Lower lobe of right lung (tissue), 2 donors: ENCODE results near the gene JMJD4. TPM values are rescaled to one million over a fixed set of nuclear protein-coding genes. Genes with fewer than 3 reads are reported as not detected.
"Not testable (repeated sequence)": the region's sequence is repeated elsewhere in the genome, so short reads cannot be mapped to it uniquely, and the experiment has no call there.

Source experiments
- ATAC-seq, 2 donors: fragments of 200-7000 bp; cut with Tn5 transposase; one replicate each; pipeline ENCODE4 v1.9.1; 2020 to 2022; ENCODE audit warnings: mild to moderate bottlenecking in 2 of 2, moderate library complexity in 2 of 2
- DNase-seq: peaks from one replicate; pipeline ENCODE4 v3.0.0-alpha.2; 2020
- H3K27ac ChIP-seq: fragments of 200-600 bp; one replicate; pipeline ENCODE4 v1.8.0; 2022
- H3K27me3 ChIP-seq: fragments of 200-600 bp; one replicate; pipeline ENCODE4 v1.8.0; 2022; ENCODE audit warnings: low read depth
- H3K36me3 ChIP-seq: fragments of 200-600 bp; one replicate; pipeline ENCODE4 v1.8.0; 2022; ENCODE audit warnings: mild to moderate bottlenecking
- H3K4me1 ChIP-seq: fragments of 200-600 bp; one replicate; pipeline ENCODE4 v1.8.0; 2022
- H3K4me3 ChIP-seq: fragments of 200-600 bp; one replicate; pipeline ENCODE4 v1.8.0; 2022; ENCODE audit warnings: mild to moderate bottlenecking
- H3K9me3 ChIP-seq: fragments of 200-600 bp; one replicate; pipeline ENCODE4 v1.8.0; 2022
- CTCF ChIP-seq: fragments of 200-600 bp; IDR thresholded peaks from one replicate; pipeline ENCODE4 v1.8.0; 2022; ENCODE audit warnings: antibody characterized with exemption, mild to moderate bottlenecking
- intact Hi-C: fragments of 100-400 bp; cut with DNase I; formaldehyde crosslinking; loops from one replicate; pipeline ENCODE4 v1.11.0; 2022
- total RNA-seq: library from RNA; stranded (reverse); fragmentation: NEBNext Ultra II Directional; extraction: Animal tissue kit (Norgen Biotek cat#: 25700); gene quantifications from one replicate; pipeline ENCODE4 v1.2.1, GENCODE V29; 2021
- donor health status: DM: no; HTN: yes; CAD: no; lungs with severe emphysema.

Gene JMJD4
- total RNA-seq, 1 donor from 2014 or later: 14.9 TPM

- Histone ChIP-seq H3K4me3 (no peak overlapping the region), H3K36me3 (peaks cover 5% of the 10 kb centered on the region), H3K27me3 (no peaks in the 10 kb centered on the region), H3K4me1 (peaks cover 31% of the 10 kb centered on the region), H3K27ac (no peak overlapping the region), H3K9me3 (peaks cover 8% of the 10 kb centered on the region)
- TF ChIP-seq CTCF: no peak
- DNase-seq: no peak
- intact Hi-C loops: no loop called here
- ATAC-seq: no peak
Observed at GRCh38 chr1:227726318-227726717, 8.8 kb downstream of the JMJD4 start.

GRCh38 chr1:227725046-227725445, 10.1 kb downstream of the JMJD4 start:
- ATAC-seq: no peak

GRCh38 chr1:227723474-227723873, 11.6 kb downstream of the JMJD4 start:
- Histone ChIP-seq H3K36me3 (no peaks in the 10 kb centered on the region), H3K4me1 (peaks cover 9% of the 10 kb centered on the region), H3K27ac (no peak overlapping the region), H3K9me3 (peaks cover 37% of the 10 kb centered on the region), H3K27me3 (no peaks in the 10 kb centered on the region), H3K4me3 (no peak overlapping the region)
- DNase-seq: no peak
- no peak for TF ChIP-seq CTCF
- intact Hi-C loops: no loop called here
- ATAC-seq: no peak

More at GRCh38 chr1:227725046-227725445, 10.1 kb downstream of the JMJD4 start:
- Histone ChIP-seq H3K36me3 (no peaks in the 10 kb centered on the region), H3K27me3 (no peaks in the 10 kb centered on the region), H3K9me3 (peaks cover 21% of the 10 kb centered on the region), H3K4me3 (no peak overlapping the region), H3K27ac (no peak overlapping the region), H3K4me1 (peaks cover 24% of the 10 kb centered on the region)
- intact Hi-C loops: no loop called here
- DNase-seq: no peak
- no peak for TF ChIP-seq CTCF

GRCh38 chr1:227718932-227719331, 16.2 kb downstream of the JMJD4 start:
- H3K4me3 ChIP-seq: no peak overlapping the region
- no peak overlapping the region for H3K27ac ChIP-seq
- no peak for TF ChIP-seq CTCF
- H3K27me3 ChIP-seq: no peaks in the 10 kb centered on the region
- no peaks in the 10 kb centered on the region for H3K4me1 ChIP-seq
- intact Hi-C loops: no loop called here
- ATAC-seq (no peak), DNase-seq (no peak)
- no peaks in the 10 kb centered on the region for H3K36me3 ChIP-seq
- peaks cover 61% of the 10 kb centered on the region for H3K9me3 ChIP-seq

- no peak overlapping the region for H3K27ac ChIP-seq
- peaks cover 26% of the 10 kb centered on the region for H3K9me3 ChIP-seq
- H3K27me3 ChIP-seq: no peaks in the 10 kb centered on the region
- DNase-seq (no peak), ATAC-seq (no peak)
- intact Hi-C loops: no loop called here
- no peaks in the 10 kb centered on the region for H3K4me1 ChIP-seq
- TF ChIP-seq CTCF: no peak
- no peak overlapping the region for H3K4me3 ChIP-seq
- no peaks in the 10 kb centered on the region for H3K36me3 ChIP-seq
Observed at GRCh38 chr1:227712648-227713047, 22.5 kb downstream of the JMJD4 start.

GRCh38 chr1:227710474-227710873, 24.6 kb downstream of the JMJD4 start:
- H3K4me3 ChIP-seq, H3K4me1 ChIP-seq, H3K27ac ChIP-seq, intact Hi-C loops, DNase-seq, H3K36me3 ChIP-seq, ATAC-seq, H3K27me3 ChIP-seq: not testable (repeated sequence)
- peaks cover 23% of the 10 kb centered on the region for H3K9me3 ChIP-seq
